NCI-H1105 (cell line): Measurements from ENCODE around the gene IGSF21.
A peak's percentile ranks its signal among the peaks of the same experiment; 100 is the strongest.

Experiments
- DNase-seq: peaks from one replicate; lab custom pipeline; 2025; lab: John Stamatoyannopoulos, UW

The IGSF21 gene

GRCh38 chr1:18217398-18218043, 109.9 kb downstream of the IGSF21 start:
- DNase-seq, result no peak

DNA sequence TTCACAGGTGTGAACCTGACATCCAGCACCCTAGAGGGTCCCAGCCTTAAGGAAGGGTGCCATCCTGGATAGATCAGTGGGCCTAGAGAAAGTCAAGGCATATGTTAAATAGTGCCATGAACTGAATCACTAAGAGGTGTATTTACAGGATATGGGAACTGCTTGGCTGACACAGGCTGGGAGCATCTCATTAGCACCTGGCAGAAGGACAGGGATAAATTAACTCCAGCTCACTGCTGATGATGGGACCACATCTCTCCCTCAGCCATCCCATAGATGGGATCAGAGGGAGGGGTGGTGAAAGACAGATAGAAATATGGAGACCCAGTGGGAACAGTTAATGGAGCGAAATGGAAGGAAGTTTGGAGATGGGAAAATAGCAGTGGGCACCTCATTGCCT, 122.0 kb downstream of the IGSF21 start:
- DNase-seq, result no peak

DNA sequence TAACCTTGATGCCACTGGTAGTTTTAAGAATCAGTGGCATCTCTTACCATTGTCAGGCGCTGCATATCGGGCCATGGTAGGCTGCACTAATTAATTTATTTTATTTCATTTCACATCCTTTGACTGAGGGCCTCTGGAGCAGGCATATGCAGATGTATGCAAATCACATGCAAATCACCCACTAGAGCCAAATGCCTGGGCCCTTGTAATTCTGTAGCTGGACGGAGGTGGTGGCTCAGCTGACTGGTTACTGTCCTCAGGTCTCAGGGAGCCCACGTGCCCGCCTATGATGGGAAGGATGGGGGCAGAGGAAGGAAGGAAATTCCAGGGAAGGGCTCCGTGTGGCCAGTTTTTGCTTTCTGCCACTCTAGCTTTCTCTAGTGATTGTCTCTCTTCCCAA, 122.7 kb downstream of the IGSF21 start:
- no peak for DNase-seq

- DNase-seq, result no peak
Observed at GRCh38 chr1:18230840-18231239, 123.2 kb downstream of the IGSF21 start.

GRCh38 chr1:18232052-18232451, 124.5 kb downstream of the IGSF21 start:
- no peak for DNase-seq

DNA sequence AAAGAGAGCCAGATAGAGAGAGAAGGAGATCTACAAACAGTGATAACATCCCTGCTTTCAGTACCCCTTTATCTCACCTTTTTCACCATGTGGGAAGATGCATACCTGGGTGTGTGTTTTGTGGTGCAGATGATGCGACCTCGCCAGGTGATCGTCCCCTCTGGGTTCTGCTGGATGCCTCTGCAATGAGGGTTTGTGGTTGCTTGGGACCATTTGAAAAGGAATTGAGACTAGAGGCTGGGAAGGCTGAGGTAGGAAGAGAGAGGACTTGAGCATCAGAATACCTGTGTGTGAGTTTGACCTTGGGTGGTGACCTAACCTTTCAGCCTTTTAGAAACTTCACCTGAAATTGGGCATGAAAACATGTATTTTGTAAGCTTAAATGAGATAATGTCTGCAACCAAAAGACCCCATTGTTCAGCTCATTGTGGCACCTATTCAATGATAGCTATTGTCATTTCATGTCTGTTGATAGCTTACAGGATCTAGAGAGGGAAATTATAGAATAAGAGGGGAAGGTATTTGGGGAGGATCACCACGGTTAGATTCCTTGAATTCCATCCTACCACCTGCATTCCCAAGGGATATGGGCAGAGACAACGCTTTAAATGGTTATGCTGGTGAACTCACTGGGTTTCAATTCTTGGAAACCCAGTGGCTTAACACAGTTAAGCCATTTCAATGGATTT, 125.7 kb downstream of the IGSF21 start:
- no peak for DNase-seq

GRCh38 chr1:18234790-18235242, 127.2 kb downstream of the IGSF21 start:
- DNase-seq, result peak; percentile 40

DNA sequence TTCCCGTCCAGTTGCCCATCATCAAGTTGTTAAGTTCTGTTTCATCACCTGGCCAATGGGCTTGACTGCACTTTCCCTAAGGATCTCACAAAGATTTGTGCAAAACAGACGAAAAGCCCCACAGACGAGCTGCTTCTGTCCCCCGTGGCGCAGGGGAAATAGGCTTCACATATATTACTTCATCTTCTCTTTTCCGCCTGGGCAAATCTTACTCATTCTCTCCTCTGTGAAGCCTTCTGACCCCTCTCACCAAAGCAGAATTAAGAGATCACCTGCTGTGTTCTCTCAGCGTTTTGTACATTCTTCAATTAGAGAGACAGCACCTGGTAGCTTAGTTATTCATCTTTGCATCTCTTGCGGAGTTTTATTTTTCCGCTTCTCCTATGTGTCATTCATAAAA, 129.8 kb downstream of the IGSF21 start:
- DNase-seq, result no peak

- no peak for DNase-seq
Observed at GRCh38 chr1:18238190-18238589, 130.6 kb downstream of the IGSF21 start.

DNA sequence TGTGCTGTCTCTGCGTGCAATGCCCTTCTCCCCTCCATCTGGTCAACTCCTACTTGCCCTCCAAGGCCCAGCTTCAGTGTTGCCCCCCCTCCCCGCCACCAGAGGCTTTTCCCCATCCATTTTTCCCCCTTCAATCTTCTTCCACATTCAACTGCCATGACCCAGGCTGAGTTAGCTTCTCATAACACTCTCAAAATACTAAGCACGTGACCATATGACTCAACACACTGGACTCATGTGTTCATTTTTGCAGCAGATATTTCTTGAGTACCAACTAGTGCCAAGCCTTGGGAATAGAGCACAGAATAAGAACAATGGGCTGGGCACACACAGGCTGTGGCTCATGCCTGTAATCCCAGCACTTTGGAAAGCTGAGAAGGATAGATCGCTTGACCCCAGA, 132.1 kb downstream of the IGSF21 start:
- no peak for DNase-seq

GRCh38 chr1:18240906-18241305, 133.3 kb downstream of the IGSF21 start:
- DNase-seq, result no peak

GRCh38 chr1:18241891-18242290, 134.3 kb downstream of the IGSF21 start:
- no peak for DNase-seq

GRCh38 chr1:18243503-18244175, 136.0 kb downstream of the IGSF21 start:
- DNase-seq, result no peak

DNA sequence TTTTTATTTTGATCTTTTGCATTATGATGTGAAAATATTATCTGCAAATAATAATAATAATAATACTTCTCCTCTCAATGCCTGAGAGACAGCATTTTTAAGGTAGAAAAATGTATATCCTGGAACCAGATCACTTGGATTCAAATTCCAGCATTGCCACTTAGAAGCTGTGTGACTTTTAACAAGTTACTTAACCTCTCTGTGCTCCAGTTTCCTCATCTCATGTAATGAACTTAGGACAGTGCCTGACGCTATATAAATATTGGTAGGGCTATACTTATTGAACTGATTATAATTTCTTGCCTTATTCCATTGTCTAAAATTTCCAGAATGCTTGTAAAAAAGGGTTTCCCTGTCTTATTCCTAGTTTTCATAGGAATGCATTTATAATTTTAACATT, 137.2 kb downstream of the IGSF21 start:
- no peak for DNase-seq

GRCh38 chr1:18245647-18246046, 138.0 kb downstream of the IGSF21 start:
- no peak for DNase-seq

- DNase-seq, result no peak
Observed at GRCh38 chr1:18246543-18246942, 138.9 kb downstream of the IGSF21 start.

GRCh38 chr1:18247151-18247550, 139.6 kb downstream of the IGSF21 start:
- no peak for DNase-seq

GRCh38 chr1:18249631-18250030, 142.0 kb downstream of the IGSF21 start:
- DNase-seq, result no peak

DNA sequence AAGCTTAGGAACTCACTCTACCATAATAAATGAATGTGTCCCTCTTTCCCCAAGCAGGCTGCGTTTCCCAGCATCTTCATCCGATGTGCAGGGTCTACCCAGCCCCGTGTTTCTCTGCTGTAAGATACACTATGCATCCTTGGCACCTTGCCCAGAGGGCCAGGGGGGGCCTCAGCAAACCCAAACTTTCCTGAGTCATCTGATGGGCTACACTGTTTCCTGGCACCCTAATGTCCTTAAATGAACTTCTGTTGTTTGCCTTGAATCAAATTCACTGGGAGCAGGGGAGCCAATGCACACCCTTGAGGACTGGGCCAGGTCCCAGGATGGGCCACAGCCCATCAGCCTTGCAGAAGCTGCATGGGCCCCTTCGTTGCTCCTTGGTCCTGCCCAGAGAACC, 145.5 kb downstream of the IGSF21 start:
- no peak for DNase-seq

DNA sequence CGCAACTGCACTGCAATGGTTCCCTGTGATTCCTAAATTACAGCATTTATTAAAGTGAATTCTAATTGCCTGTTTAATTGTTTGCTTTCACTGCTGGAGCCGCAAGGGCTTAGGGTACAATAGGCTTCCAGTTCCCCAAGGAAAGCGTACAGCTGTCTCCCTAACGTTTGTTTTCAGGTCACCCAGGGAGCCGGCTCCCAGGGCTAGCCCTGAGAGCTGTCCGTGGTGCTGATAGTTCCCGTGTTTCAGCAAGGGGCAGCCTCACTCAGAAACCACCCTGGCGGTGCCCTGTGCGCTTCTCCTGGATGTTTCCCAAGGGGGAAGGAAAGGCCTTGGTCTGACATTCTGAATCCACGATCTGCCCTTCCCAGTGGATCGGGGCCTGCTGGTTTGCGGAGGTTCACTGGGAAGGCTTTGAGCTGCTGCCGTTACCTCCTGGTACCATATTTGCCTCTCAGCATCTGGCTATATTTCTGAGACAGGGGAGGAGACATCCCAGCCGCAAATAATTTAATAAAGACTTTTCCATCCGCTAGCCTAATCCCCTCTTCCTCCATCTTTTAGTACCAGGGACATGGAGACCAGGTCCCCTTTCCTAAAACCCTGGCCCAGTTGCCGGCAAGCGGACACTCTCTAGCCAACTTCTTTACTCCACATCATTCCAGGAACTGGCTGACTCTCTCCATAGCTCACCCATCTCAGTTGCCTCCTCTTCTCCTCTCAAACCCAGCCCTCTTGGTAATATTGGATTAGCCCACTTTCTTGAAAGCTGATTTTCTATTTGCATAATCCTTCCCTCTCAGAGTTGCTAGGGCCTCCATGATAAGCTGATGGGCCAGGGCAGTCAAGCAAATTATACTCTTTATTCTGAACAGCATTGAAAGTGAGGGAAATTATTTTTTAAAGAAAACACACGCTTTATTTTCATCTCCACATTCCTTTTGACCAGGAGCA, 149.0 kb downstream of the IGSF21 start:
- DNase-seq, result peak; percentile 73

DNA sequence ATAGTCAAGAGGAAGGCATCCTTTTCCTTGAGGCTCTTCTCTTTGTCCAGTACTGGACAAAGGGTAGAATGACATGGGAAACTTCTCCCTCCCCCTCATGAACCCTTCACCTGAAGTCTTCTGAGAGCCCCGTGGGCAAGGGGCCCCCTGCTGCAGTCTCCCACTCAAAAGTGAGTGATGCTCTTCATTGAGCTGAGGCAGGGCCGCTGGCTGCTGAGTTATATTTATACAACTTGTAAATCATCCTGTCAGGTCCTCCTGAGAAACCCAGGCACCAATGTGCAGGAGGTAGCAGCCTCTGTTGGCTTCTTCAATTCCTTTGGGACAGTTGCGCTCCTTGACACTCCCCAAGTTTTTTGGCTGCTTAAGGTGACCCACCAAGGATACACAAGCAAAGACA, 150.2 kb downstream of the IGSF21 start:
- no peak for DNase-seq

DNA sequence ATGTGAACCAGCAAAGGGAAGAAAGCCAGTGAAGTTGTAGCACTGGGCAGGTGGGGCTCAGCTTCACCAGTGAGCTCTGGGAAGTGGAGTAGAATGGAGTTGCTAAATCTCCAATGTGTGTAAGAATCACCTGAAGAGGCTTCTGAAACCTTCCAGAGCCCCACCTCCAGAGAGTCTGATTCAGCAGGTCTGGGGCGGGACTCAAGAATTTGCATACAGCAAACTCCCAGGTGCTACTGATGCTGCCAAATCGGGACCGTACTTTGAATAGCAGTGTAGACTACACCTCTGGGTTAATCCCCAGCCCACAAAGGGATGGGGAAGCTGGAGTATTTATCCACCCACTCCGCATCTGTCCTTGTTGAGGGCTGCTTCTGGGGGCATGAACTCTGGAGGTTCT, 154.3 kb downstream of the IGSF21 start:
- no peak for DNase-seq
